Loucy (cell line): ENCODE measurements around the gene WWTR1.
A peak's percentile ranks its signal among the peaks of the same experiment; 100 is the strongest.

Experiments used
- H2AFZ ChIP-seq: fragments of 200-600 bp; sonication (generic); 2 replicates; pipeline ENCODE4 v1.6.0; 2016; ENCODE audit warnings: antibody characterized with exemption, mild to moderate bottlenecking, low read length, moderate library complexity
- H3F3A ChIP-seq: fragments of 200-600 bp; 2 replicates; pipeline ENCODE4 v1.6.0; 2016; ENCODE audit warnings: antibody characterized with exemption, low read depth, mild to moderate bottlenecking
- H3K27me3 ChIP-seq: fragments of 200-600 bp; sonication (generic); 2 replicates; pipeline ENCODE4 v1.6.1; 2014; ENCODE audit warnings: low read length, mild to moderate bottlenecking; ENCODE audit not compliant: insufficient read depth, poor library complexity, severe bottlenecking
- H3K36me3 ChIP-seq: fragments of 200-600 bp; sonication (generic); 2 replicates; pipeline ENCODE4 v1.6.1; 2016; ENCODE audit warnings: low read length; ENCODE audit not compliant: insufficient read depth
- H3K4me1 ChIP-seq: fragments of 200-600 bp; sonication (generic); 2 replicates; pipeline ENCODE4 v1.5.1; 2014; ENCODE audit warnings: low read length, mild to moderate bottlenecking; ENCODE audit not compliant: insufficient read depth, poor library complexity, severe bottlenecking
- H3K4me2 ChIP-seq: fragments of 200-600 bp; sonication (generic); 2 replicates; pipeline ENCODE4 v1.6.0; 2014; ENCODE audit warnings: antibody characterized with exemption, low read length, low read depth, mild to moderate bottlenecking; ENCODE audit not compliant: poor library complexity, severe bottlenecking
- H3K4me3 ChIP-seq: fragments of 200-600 bp; sonication (generic); 2 replicates; pipeline ENCODE4 v1.5.1; 2014; ENCODE audit warnings: low read length, mild to moderate bottlenecking, mixed read lengths; ENCODE audit not compliant: poor library complexity, severe bottlenecking
- H3K79me2 ChIP-seq: fragments of 200-600 bp; sonication (generic); 2 replicates; pipeline ENCODE4 v1.6.1; 2014; ENCODE audit warnings: low read length; ENCODE audit not compliant: insufficient read depth
- H3K9ac ChIP-seq: fragments of 200-600 bp; sonication (generic); 2 replicates; pipeline ENCODE4 v1.6.0; 2014; ENCODE audit warnings: mild to moderate bottlenecking, low read depth, low read length, moderate library complexity; ENCODE audit not compliant: poor library complexity, severe bottlenecking
- H3K9me2 ChIP-seq: fragments of 200-600 bp; sonication (generic); replicated peaks from 2 replicates; pipeline ENCODE4 v1.6.1; 2016; ENCODE audit warnings: low read depth, low read length, mixed read lengths
- H3K9me3 ChIP-seq: fragments of 200-600 bp; sonication (generic); 2 replicates; pipeline ENCODE4 v1.6.1; 2014; ENCODE audit warnings: mild to moderate bottlenecking, antibody characterized with exemption, low read length, low read depth; ENCODE audit not compliant: insufficient read depth
- H4K20me1 ChIP-seq: fragments of 200-600 bp; sonication (generic); 2 replicates; pipeline ENCODE4 v1.6.0; 2014; ENCODE audit warnings: antibody characterized with exemption, low read length, mild to moderate bottlenecking; ENCODE audit not compliant: insufficient read depth, poor library complexity, severe bottlenecking
- EZH2phosphoT487 ChIP-seq: fragments of 200-600 bp; IDR thresholded peaks from 2 replicates; pipeline ENCODE4 v1.6.1; 2018; ENCODE audit warnings: antibody characterized with exemption, mild to moderate bottlenecking, moderate library complexity, borderline replicate concordance
- TF ChIP-seq, protein P1 (sequence below): fragments of 200-600 bp; sonication (generic); conservative IDR thresholded peaks from 2 replicates; pipeline ENCODE4 v1.5.1; 2014; ENCODE audit warnings: mild to moderate bottlenecking, antibody characterized with exemption, low read length

Gene WWTR1

DNA sequence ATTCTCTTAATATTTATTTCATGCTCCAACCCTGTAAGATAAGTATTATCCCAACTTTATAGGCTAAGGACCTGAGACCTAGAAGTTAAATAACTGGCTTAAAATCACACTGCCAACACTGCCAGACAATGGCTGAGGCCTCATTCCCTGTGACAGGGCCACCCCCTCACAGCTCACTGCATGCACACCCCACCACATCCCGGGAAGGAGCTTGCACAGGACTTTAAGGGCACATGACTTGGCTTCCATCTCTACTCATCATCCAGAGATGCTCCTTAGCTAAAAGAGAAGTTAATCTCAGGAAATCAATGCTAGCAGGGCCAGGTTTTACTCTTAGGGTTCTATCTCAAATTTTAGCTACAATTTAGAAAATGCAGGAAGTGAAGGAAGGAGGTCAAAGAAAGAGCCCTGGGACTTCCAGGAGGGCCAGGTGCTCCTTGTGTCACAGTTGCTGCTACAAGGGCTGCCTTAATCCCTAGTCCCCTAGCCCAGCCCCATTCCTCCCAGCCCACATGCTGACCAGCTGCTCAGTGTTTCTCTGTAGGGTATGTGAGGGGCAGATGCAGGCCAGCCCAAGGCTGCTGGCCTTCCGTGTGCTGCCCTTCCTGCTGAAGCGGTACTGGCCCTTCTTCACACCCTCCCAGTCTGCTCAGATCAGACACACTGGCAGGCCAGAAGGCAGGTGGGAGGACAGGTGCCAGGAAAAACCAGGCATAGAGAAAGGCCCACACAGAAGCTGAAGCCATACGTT lies 53.5 kb downstream of the WWTR1 start:
- H3K27me3 ChIP-seq = no peaks in the 10 kb centered on the region
- no peaks in the 10 kb centered on the region for H3F3A ChIP-seq
- H3K36me3 ChIP-seq = no peaks in the 10 kb centered on the region
- H3K4me1 ChIP-seq = no peaks in the 10 kb centered on the region
- no peaks in the 10 kb centered on the region for H3K9me3 ChIP-seq
- TF ChIP-seq EZH2phosphoT487 = no peak
- TF ChIP-seq, protein P1, sequence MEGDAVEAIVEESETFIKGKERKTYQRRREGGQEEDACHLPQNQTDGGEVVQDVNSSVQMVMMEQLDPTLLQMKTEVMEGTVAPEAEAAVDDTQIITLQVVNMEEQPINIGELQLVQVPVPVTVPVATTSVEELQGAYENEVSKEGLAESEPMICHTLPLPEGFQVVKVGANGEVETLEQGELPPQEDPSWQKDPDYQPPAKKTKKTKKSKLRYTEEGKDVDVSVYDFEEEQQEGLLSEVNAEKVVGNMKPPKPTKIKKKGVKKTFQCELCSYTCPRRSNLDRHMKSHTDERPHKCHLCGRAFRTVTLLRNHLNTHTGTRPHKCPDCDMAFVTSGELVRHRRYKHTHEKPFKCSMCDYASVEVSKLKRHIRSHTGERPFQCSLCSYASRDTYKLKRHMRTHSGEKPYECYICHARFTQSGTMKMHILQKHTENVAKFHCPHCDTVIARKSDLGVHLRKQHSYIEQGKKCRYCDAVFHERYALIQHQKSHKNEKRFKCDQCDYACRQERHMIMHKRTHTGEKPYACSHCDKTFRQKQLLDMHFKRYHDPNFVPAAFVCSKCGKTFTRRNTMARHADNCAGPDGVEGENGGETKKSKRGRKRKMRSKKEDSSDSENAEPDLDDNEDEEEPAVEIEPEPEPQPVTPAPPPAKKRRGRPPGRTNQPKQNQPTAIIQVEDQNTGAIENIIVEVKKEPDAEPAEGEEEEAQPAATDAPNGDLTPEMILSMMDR = no peak
- no peak overlapping the region for H3K9ac ChIP-seq
- no peak overlapping the region for H3K4me3 ChIP-seq
- H4K20me1 ChIP-seq = no peaks in the 10 kb centered on the region
- no peak overlapping the region for H3K4me2 ChIP-seq
- peak overlapping the region; percentile 22; the same call in 1 of the 2 replicates for H2AFZ ChIP-seq
- no peaks in the 10 kb centered on the region for H3K79me2 ChIP-seq
- H3K9me2 ChIP-seq = no peaks in the 10 kb centered on the region

DNA sequence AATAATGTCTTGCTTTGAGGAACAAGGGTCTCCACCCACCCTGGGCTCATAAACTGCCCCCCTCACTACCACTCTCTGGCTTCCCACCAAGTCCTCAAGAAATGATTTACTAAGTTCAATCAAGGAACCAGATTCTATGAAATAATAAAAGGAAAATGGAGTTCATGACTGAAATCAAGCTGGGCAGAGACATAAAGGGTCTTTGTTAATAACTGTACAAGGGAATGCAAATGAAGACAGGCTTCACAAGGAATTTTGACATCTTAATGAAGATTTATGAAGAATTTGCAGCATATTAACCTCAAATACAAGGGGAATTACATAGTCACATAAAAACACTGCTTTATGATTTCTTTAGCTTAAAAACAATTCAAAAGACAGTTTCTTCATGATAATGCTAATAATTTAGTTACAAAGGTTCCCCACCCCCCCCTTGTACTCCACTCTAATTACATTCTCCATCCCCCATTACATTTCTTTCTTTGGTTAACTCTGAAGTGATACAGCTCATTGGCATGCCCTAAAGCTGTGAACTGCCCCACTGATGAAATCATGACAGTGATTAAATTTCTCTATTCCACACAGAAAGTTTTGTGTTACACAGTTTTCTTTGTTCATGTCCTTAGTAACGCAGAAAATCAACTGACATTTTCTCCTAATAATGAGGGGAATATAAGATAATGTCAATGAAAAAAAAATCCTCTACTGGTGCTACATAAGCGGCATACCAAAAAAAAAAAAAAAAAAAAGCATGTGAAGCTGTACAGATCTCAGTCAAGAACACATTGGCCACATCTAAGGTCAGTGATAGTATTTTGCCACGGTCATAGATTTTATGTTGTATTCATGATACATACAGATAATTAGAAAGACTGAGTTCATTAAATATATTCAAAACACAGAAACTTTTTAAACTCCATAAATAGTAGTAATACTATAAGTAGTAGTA lies 54.4 kb downstream of the WWTR1 start:
- Histone ChIP-seq H3K36me3 (no peaks in the 10 kb centered on the region), H3K9me3 (no peaks in the 10 kb centered on the region), H3K9ac (no peak overlapping the region), H3K27me3 (no peaks in the 10 kb centered on the region), H3K4me1 (no peaks in the 10 kb centered on the region), H3K9me2 (no peaks in the 10 kb centered on the region), H3K79me2 (no peaks in the 10 kb centered on the region), H3K4me3 (no peak overlapping the region), H4K20me1 (no peaks in the 10 kb centered on the region), H3K4me2 (no peak overlapping the region), H3F3A (no peaks in the 10 kb centered on the region), H2AFZ (no peak overlapping the region)
- TF ChIP-seq, protein P1 = no peak
- TF ChIP-seq EZH2phosphoT487 = no peak

DNA sequence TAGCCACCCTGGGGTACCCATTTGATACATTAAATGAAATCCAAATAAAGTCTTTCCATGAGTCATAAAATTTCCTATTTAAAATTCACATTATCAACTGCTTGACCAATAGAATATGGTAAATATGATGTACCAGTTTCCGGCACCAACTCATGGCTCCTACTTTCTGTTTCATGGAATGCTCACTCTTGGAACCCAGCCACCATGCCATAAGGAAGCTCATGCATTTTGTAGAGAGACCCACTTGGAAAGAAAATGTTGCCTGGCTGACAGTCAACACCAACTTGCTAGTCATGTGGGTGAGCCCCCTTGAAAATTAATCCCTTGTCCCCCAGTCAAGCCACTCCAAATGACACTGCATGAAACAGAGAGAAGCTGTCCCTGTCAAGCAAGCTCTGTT lies 57.2 kb downstream of the WWTR1 start:
- no peaks in the 10 kb centered on the region for H3K9me2 ChIP-seq
- H3K79me2 ChIP-seq = no peaks in the 10 kb centered on the region
- H2AFZ ChIP-seq = no peak overlapping the region
- no peaks in the 10 kb centered on the region for H3K27me3 ChIP-seq
- H3K36me3 ChIP-seq = no peaks in the 10 kb centered on the region
- H3K4me3 ChIP-seq = no peak overlapping the region
- no peaks in the 10 kb centered on the region for H4K20me1 ChIP-seq
- H3K9ac ChIP-seq = no peak overlapping the region
- no peak overlapping the region for H3K4me2 ChIP-seq
- no peak for TF ChIP-seq EZH2phosphoT487
- TF ChIP-seq, protein P1 = no peak
- no peaks in the 10 kb centered on the region for H3K9me3 ChIP-seq
- no peaks in the 10 kb centered on the region for H3F3A ChIP-seq
- no peaks in the 10 kb centered on the region for H3K4me1 ChIP-seq
